ENCODE measurements around the gene KIF2C.

KIF2C gene

DNA sequence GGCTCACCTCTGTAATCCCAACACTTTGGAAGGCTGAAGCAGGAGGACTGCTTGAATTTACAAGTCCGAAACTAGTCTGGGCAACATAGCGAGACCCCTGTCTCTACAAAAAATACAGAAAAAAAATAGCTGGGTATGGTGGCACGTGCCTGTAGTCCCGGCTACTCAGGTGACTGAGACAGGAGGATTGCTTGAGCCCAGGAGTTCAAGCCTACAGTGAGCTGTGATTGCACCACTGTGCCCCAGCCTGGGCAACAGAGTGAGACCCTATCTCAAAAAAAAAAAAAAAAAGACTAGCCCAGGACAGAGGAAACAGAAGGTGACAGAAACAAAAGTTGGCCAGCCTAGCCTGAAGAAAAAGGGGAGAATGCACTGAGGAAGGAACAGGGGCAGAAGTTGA is 44.0 kb upstream of the KIF2C start:
- Histone ChIP-seq H3K4me2 (ENCODE audit: insufficient read depth, low read length, poor library complexity, severe bottlenecking) (no peak overlapping the region), H3K4me3 (ENCODE audit: low read length in 2 of 2) (no peak overlapping the region), H2BK5ac (ENCODE audit: low read length) (no peak overlapping the region), H2BK15ac (ENCODE audit: low read length) (no peak overlapping the region), H3K18ac (ENCODE audit: low read length) (no peak overlapping the region), H3K23ac (ENCODE audit: low read depth, low read length, poor library complexity) (no peak overlapping the region), H3K4ac (ENCODE audit: low read length) (no peak overlapping the region), H4K8ac (ENCODE audit: low read depth, low read length) (no peak overlapping the region), H3K4me1 (ENCODE audit: control insufficient read depth in 2 of 2, insufficient read depth in 1 of 2, low read depth in 1 of 2, low read length in 2 of 2) (no peaks in the 10 kb centered on the region), H3K14ac (ENCODE audit: low read length) (no peak overlapping the region), H2AFZ (ENCODE audit: low read length) (no peak overlapping the region), H3K9me3 (replicated peaks in 1 of 2; ENCODE audit: control insufficient read depth in 2 of 2, insufficient read depth in 1 of 2, low read depth in 1 of 2, low read length in 2 of 2) (no peaks in the 10 kb centered on the region), H4K91ac (ENCODE audit: low read depth, low read length, poor library complexity) (no peak overlapping the region), H3K36me3 (replicated peaks in 1 of 2; ENCODE audit: control insufficient read depth in 2 of 2, insufficient read depth in 2 of 2, low read length in 2 of 2) (no peaks in the 10 kb centered on the region), H3K79me1 (ENCODE audit: low read depth, low read length) (no peaks in the 10 kb centered on the region), H2BK120ac (ENCODE audit: low read depth, low read length) (no peak overlapping the region), H3K27ac (replicated peaks; ENCODE audit: low read length) (no peak overlapping the region), H3K27me3 (ENCODE audit: control insufficient read depth in 3 of 3, insufficient read depth in 3 of 3, low read depth in 1 of 3, low read length in 3 of 3) (no peaks in the 10 kb centered on the region), H3K9ac (ENCODE audit: low read depth, low read length, poor library complexity) (no peak overlapping the region), H2BK12ac (ENCODE audit: low read length) (no peak overlapping the region), H2AK5ac (ENCODE audit: low read depth, low read length) (no peak overlapping the region)
- no peak for DNase-seq (ENCODE audit: low spot score)
- WGBS, 2 donors (ENCODE audit: extremely low coverage in 2 of 2, insufficient read length in 2 of 2, insufficient replicate concordance in 1 of 2), result no CpG with 5 or more reads among the region's 4 CpGs

DNA sequence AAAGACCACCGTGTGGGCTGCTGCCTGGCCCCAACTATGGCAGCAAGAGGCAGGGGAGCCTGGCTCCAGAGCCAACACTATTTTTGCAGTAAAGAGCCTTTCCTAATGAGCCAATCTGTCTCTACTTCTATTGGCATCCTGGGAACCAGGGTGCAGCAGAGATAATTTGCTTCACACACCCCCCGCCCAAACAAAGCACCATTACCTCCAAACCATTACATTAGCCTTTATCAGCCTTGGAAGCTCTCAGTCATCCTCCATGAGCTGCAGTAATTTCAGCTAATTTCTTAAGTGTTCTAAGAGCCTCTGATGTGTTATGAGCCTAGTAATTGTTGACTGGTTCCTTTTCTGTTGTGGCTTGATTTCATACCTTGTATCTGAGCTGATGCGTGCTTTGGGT is 43.5 kb upstream of the KIF2C start:
- H2BK12ac ChIP-seq (ENCODE audit: low read length), result no peak overlapping the region
- no peaks in the 10 kb centered on the region for H3K36me3 ChIP-seq (replicated peaks in 1 of 2; ENCODE audit: control insufficient read depth in 2 of 2, insufficient read depth in 2 of 2, low read length in 2 of 2)
- no peak overlapping the region for H2BK15ac ChIP-seq (ENCODE audit: low read length)
- no peak for DNase-seq (ENCODE audit: low spot score)
- H3K4me3 ChIP-seq (ENCODE audit: low read length in 2 of 2), result no peak overlapping the region
- no peaks in the 10 kb centered on the region for H3K27me3 ChIP-seq (ENCODE audit: control insufficient read depth in 3 of 3, insufficient read depth in 3 of 3, low read depth in 1 of 3, low read length in 3 of 3)
- H3K79me1 ChIP-seq (ENCODE audit: low read depth, low read length), result no peaks in the 10 kb centered on the region
- H4K91ac ChIP-seq (ENCODE audit: low read depth, low read length, poor library complexity), result no peak overlapping the region
- H2BK5ac ChIP-seq (ENCODE audit: low read length), result no peak overlapping the region
- H3K9me3 ChIP-seq (replicated peaks in 1 of 2; ENCODE audit: control insufficient read depth in 2 of 2, insufficient read depth in 1 of 2, low read depth in 1 of 2, low read length in 2 of 2), result no peaks in the 10 kb centered on the region
- no peak overlapping the region for H3K9ac ChIP-seq (ENCODE audit: low read depth, low read length, poor library complexity)
- no peak overlapping the region for H4K8ac ChIP-seq (ENCODE audit: low read depth, low read length)
- no peak overlapping the region for H3K18ac ChIP-seq (ENCODE audit: low read length)
- no peak overlapping the region for H3K23ac ChIP-seq (ENCODE audit: low read depth, low read length, poor library complexity)
- no peak overlapping the region for H3K14ac ChIP-seq (ENCODE audit: low read length)
- no peak overlapping the region for H2AFZ ChIP-seq (ENCODE audit: low read length)
- H3K4me2 ChIP-seq (ENCODE audit: insufficient read depth, low read length, poor library complexity, severe bottlenecking), result no peak overlapping the region
- no peak overlapping the region for H3K27ac ChIP-seq (replicated peaks; ENCODE audit: low read length)
- H3K4me1 ChIP-seq (ENCODE audit: control insufficient read depth in 2 of 2, insufficient read depth in 1 of 2, low read depth in 1 of 2, low read length in 2 of 2), result no peaks in the 10 kb centered on the region
- no peak overlapping the region for H2AK5ac ChIP-seq (ENCODE audit: low read depth, low read length)
- H2BK120ac ChIP-seq (ENCODE audit: low read depth, low read length), result no peak overlapping the region
- no CpG with 5 or more reads among the region's 3 CpGs for WGBS, 2 donors (ENCODE audit: extremely low coverage in 2 of 2, insufficient read length in 2 of 2, insufficient replicate concordance in 1 of 2)
- no peak overlapping the region for H3K4ac ChIP-seq (ENCODE audit: low read length)

DNA sequence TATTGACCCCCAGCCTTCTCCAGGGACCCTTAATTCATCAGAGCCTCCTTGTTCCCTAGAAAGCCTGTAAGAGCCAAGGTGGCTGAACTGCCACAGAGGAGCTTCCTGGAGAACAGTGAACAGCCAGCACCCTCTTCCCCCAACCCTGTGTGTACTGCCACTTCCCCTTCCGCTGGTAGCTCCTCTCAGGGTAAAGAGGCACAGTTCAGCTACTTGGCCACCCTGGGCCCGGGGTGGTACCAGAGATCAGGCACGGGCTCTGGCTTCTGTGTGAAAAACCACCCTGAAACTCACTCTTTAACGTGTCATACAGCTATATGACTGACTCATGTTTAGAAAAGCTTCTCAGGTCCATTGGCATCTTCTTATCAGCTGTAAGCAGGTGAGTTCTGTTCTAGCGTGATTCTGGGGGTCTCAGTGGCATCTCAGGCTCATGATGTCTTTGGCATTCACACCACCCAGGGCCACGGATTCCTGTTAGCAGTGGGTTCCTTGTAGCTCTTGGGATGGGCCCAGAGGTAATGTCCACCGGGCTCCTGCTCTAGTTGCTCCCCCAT is 42.8 kb upstream of the KIF2C start:
- H3K4ac ChIP-seq (ENCODE audit: low read length), result no peak overlapping the region
- no peak overlapping the region for H2BK15ac ChIP-seq (ENCODE audit: low read length)
- H2BK120ac ChIP-seq (ENCODE audit: low read depth, low read length), result no peak overlapping the region
- no peak overlapping the region for H2BK5ac ChIP-seq (ENCODE audit: low read length)
- WGBS, 2 donors (ENCODE audit: extremely low coverage in 2 of 2, insufficient read length in 2 of 2, insufficient replicate concordance in 1 of 2), result no CpG with 5 or more reads among the region's 7 CpGs
- H2AFZ ChIP-seq (ENCODE audit: low read length), result no peak overlapping the region
- no peak overlapping the region for H3K4me3 ChIP-seq (ENCODE audit: low read length in 2 of 2)
- H3K9ac ChIP-seq (ENCODE audit: low read depth, low read length, poor library complexity), result no peak overlapping the region
- no peak overlapping the region for H3K23ac ChIP-seq (ENCODE audit: low read depth, low read length, poor library complexity)
- H2AK5ac ChIP-seq (ENCODE audit: low read depth, low read length), result no peak overlapping the region
- no peaks in the 10 kb centered on the region for H3K4me1 ChIP-seq (ENCODE audit: control insufficient read depth in 2 of 2, insufficient read depth in 1 of 2, low read depth in 1 of 2, low read length in 2 of 2)
- no peak overlapping the region for H3K14ac ChIP-seq (ENCODE audit: low read length)
- H3K4me2 ChIP-seq (ENCODE audit: insufficient read depth, low read length, poor library complexity, severe bottlenecking), result no peak overlapping the region
- H3K18ac ChIP-seq (ENCODE audit: low read length), result no peak overlapping the region
- no peak overlapping the region for H2BK12ac ChIP-seq (ENCODE audit: low read length)
- H4K91ac ChIP-seq (ENCODE audit: low read depth, low read length, poor library complexity), result no peak overlapping the region
- no peak for DNase-seq (ENCODE audit: low spot score)
- H3K36me3 ChIP-seq (replicated peaks in 1 of 2; ENCODE audit: control insufficient read depth in 2 of 2, insufficient read depth in 2 of 2, low read length in 2 of 2), result no peaks in the 10 kb centered on the region
- H3K27me3 ChIP-seq (ENCODE audit: control insufficient read depth in 3 of 3, insufficient read depth in 3 of 3, low read depth in 1 of 3, low read length in 3 of 3), result no peaks in the 10 kb centered on the region
- H3K27ac ChIP-seq (replicated peaks; ENCODE audit: low read length), result no peak overlapping the region
- H3K79me1 ChIP-seq (ENCODE audit: low read depth, low read length), result no peaks in the 10 kb centered on the region
- H3K9me3 ChIP-seq (replicated peaks in 1 of 2; ENCODE audit: control insufficient read depth in 2 of 2, insufficient read depth in 1 of 2, low read depth in 1 of 2, low read length in 2 of 2), result no peaks in the 10 kb centered on the region
- no peak overlapping the region for H4K8ac ChIP-seq (ENCODE audit: low read depth, low read length)

DNA sequence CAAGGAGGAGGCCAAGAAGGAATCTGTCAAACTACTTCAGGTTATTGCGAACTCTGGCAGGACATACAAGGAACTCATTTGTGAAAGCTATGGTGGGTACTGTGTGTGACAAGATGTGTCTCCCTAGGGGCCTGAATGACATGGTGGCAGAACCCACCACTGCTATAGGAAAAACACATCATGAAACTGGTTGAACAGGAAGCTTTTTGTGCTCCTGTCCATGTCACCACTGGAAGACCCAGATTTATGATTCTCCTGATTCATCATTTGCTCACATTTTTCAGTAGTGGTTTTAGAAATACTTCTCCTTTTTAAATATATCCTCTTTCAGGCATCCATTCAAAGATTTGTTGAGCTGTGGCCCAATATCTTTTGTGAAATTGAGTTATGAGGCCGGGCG is 41.5 kb upstream of the KIF2C start:
- Histone ChIP-seq H4K91ac (ENCODE audit: low read depth, low read length, poor library complexity) (no peak overlapping the region), H3K27ac (replicated peaks; ENCODE audit: low read length) (no peak overlapping the region), H3K9ac (ENCODE audit: low read depth, low read length, poor library complexity) (no peak overlapping the region), H3K4ac (ENCODE audit: low read length) (no peak overlapping the region), H2AK5ac (ENCODE audit: low read depth, low read length) (no peak overlapping the region), H3K4me2 (ENCODE audit: insufficient read depth, low read length, poor library complexity, severe bottlenecking) (no peak overlapping the region), H3K27me3 (ENCODE audit: control insufficient read depth in 3 of 3, insufficient read depth in 3 of 3, low read depth in 1 of 3, low read length in 3 of 3) (no peaks in the 10 kb centered on the region), H3K14ac (ENCODE audit: low read length) (no peak overlapping the region), H3K18ac (ENCODE audit: low read length) (no peak overlapping the region), H2AFZ (ENCODE audit: low read length) (no peak overlapping the region), H2BK12ac (ENCODE audit: low read length) (no peak overlapping the region), H4K8ac (ENCODE audit: low read depth, low read length) (no peak overlapping the region), H2BK5ac (ENCODE audit: low read length) (no peak overlapping the region), H3K36me3 (replicated peaks in 1 of 2; ENCODE audit: control insufficient read depth in 2 of 2, insufficient read depth in 2 of 2, low read length in 2 of 2) (no peaks in the 10 kb centered on the region), H3K79me1 (ENCODE audit: low read depth, low read length) (no peaks in the 10 kb centered on the region), H3K23ac (ENCODE audit: low read depth, low read length, poor library complexity) (no peak overlapping the region), H3K4me3 (ENCODE audit: low read length in 2 of 2) (no peak overlapping the region), H3K4me1 (ENCODE audit: control insufficient read depth in 2 of 2, insufficient read depth in 1 of 2, low read depth in 1 of 2, low read length in 2 of 2) (no peaks in the 10 kb centered on the region), H2BK15ac (ENCODE audit: low read length) (no peak overlapping the region), H2BK120ac (ENCODE audit: low read depth, low read length) (no peak overlapping the region), H3K9me3 (replicated peaks in 1 of 2; ENCODE audit: control insufficient read depth in 2 of 2, insufficient read depth in 1 of 2, low read depth in 1 of 2, low read length in 2 of 2) (no peaks in the 10 kb centered on the region)
- no CpG with 5 or more reads among the region's 3 CpGs for WGBS, 2 donors (ENCODE audit: extremely low coverage in 2 of 2, insufficient read length in 2 of 2, insufficient replicate concordance in 1 of 2)
- no peak for DNase-seq (ENCODE audit: low spot score)

All from neuronal stem cell (in vitro differentiated cells).